Nephron (organoid): ENCODE results near the gene DPH3.

Experiments
- H3K27ac Mint-ChIP-seq, 3 experiments: 2 replicates each; pipeline ENCODE4 v1.8.0; 2020; ENCODE audit warnings: mixed read lengths in 3 of 3, mild to moderate bottlenecking in 2 of 3, moderate library complexity in 1 of 3
- H3K27me3 Mint-ChIP-seq: 2 replicates; pipeline ENCODE4 v1.8.0; 2021; ENCODE audit warnings: low read depth, mild to moderate bottlenecking, moderate library complexity, mixed read lengths
- H3K36me3 Mint-ChIP-seq: 2 replicates; pipeline ENCODE4 v1.8.0; 2020; ENCODE audit warnings: low read depth, mixed read lengths
- H3K4me1 Mint-ChIP-seq: 2 replicates; pipeline ENCODE4 v1.8.0; 2020; ENCODE audit warnings: mixed read lengths
- H3K4me3 Mint-ChIP-seq, 3 experiments: 2 replicates each; pipeline ENCODE4 v1.8.0; 2020; ENCODE audit warnings: mild to moderate bottlenecking in 3 of 3, mixed read lengths in 3 of 3, moderate library complexity in 2 of 3
- H3K9me3 Mint-ChIP-seq: 2 replicates; pipeline ENCODE4 v1.8.0; 2020; ENCODE audit warnings: mixed read lengths
- TF ChIP-seq, protein P1 (sequence below), 3 experiments: fragments of 200-600 bp; sonication (generic); IDR thresholded peaks; one replicate each; pipeline ENCODE4 v1.5.0; 2021; ENCODE audit warnings: antibody characterized with exemption in 3 of 3; ENCODE audit not compliant: unreplicated experiment in 3 of 3

DPH3 gene

DNA sequence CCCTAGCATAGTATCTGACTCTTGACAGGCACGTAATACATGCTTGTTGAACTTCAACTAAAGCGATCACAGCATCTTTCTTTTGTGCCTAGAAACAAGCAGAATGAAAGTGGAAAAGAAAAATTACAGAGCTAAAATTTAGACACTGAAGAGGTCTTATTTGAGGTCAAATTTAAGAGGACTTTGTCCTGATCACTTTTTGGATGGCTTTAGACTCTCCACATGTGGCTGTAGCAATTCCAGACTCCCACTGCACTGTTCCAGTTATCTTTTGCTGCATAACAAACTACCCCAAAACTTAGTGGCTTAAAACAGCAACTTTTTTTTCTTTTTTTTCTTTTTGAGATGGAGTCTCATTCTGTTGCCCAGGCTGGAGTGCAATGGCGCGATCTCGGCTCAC is 23.5 kb downstream of the DPH3 start:
- TF ChIP-seq, protein P1, sequence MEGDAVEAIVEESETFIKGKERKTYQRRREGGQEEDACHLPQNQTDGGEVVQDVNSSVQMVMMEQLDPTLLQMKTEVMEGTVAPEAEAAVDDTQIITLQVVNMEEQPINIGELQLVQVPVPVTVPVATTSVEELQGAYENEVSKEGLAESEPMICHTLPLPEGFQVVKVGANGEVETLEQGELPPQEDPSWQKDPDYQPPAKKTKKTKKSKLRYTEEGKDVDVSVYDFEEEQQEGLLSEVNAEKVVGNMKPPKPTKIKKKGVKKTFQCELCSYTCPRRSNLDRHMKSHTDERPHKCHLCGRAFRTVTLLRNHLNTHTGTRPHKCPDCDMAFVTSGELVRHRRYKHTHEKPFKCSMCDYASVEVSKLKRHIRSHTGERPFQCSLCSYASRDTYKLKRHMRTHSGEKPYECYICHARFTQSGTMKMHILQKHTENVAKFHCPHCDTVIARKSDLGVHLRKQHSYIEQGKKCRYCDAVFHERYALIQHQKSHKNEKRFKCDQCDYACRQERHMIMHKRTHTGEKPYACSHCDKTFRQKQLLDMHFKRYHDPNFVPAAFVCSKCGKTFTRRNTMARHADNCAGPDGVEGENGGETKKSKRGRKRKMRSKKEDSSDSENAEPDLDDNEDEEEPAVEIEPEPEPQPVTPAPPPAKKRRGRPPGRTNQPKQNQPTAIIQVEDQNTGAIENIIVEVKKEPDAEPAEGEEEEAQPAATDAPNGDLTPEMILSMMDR (IDR thresholded peaks at IDR 0.05; ENCODE audit: unreplicated experiment in 3 of 3): no peak
- Mint-ChIP-seq H3K9me3 (no peaks in the 10 kb centered on the region), H3K27ac (no peak overlapping the region), H3K4me3 (no peak overlapping the region), H3K4me1 (no peaks in the 10 kb centered on the region), H3K27me3 (peaks cover 15% of the 10 kb centered on the region), H3K36me3 (no peaks in the 10 kb centered on the region)

DNA sequence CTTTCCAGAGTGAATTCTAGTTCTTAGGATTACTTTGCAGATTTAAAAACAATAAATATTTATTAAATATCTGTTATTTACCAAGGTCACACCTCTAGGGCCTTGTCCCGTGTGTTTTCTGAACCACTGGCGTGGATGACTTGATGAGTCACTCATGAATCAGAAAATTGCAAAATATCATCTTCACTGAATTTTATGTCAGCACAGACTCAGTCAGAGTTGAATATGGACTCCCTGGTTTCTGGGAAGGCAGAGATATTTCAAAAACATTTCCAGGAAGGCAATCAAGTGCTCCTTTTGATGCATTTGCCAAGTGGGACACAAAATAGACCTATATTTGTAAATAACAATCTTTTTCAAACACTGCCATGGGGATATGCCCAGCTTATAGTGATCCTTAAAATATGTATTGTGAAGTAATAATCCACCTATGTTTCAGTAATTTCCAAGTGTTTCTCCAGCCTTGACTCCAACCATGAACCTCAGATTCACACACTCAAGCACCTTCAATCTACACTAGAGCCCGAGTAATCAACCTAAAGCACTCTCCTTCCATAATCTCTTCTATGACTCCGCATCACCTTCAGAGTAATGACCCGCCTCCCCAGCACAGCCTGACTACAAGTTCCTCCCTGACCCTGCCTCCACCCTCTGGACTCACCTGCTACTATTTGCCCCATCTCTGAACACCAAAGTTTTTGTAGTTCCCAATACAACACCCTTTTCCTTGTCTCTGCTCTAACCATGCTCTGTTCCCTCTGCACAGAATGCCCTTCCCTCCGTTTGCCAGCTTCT is 24.3 kb downstream of the DPH3 start:
- H3K36me3 Mint-ChIP-seq: no peaks in the 10 kb centered on the region
- no peaks in the 10 kb centered on the region for H3K9me3 Mint-ChIP-seq
- no peak overlapping the region for H3K4me3 Mint-ChIP-seq
- H3K27me3 Mint-ChIP-seq: peaks cover 15% of the 10 kb centered on the region
- no peak overlapping the region for H3K27ac Mint-ChIP-seq
- TF ChIP-seq, protein P1 (IDR thresholded peaks at IDR 0.05; ENCODE audit: unreplicated experiment in 3 of 3): no peak
- no peaks in the 10 kb centered on the region for H3K4me1 Mint-ChIP-seq

DNA sequence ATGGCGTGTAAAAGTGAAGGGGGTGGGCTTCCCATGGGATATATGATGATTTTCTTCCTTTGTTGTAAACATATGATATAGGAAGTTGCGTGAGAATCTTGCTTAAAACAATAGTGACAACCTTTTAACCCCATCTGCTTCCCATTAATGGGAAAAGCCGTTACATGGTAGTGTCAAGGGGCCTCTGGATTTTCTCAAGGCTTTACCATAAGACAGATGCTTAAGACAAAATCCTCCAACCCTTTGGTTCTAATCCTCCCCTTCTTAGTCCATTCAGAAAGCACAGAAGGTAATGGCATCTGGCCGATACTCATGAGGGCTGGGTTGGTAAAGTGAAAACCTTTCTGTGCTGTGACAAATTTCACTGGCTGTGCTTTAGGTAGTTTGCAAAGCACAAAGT is 25.0 kb downstream of the DPH3 start:
- no peaks in the 10 kb centered on the region for H3K36me3 Mint-ChIP-seq
- H3K27ac Mint-ChIP-seq: no peak overlapping the region
- no peak overlapping the region for H3K4me3 Mint-ChIP-seq
- TF ChIP-seq, protein P1 (IDR thresholded peaks at IDR 0.05; ENCODE audit: unreplicated experiment in 3 of 3): no peak
- no peaks in the 10 kb centered on the region for H3K9me3 Mint-ChIP-seq
- peaks cover 15% of the 10 kb centered on the region for H3K27me3 Mint-ChIP-seq
- no peaks in the 10 kb centered on the region for H3K4me1 Mint-ChIP-seq

DNA sequence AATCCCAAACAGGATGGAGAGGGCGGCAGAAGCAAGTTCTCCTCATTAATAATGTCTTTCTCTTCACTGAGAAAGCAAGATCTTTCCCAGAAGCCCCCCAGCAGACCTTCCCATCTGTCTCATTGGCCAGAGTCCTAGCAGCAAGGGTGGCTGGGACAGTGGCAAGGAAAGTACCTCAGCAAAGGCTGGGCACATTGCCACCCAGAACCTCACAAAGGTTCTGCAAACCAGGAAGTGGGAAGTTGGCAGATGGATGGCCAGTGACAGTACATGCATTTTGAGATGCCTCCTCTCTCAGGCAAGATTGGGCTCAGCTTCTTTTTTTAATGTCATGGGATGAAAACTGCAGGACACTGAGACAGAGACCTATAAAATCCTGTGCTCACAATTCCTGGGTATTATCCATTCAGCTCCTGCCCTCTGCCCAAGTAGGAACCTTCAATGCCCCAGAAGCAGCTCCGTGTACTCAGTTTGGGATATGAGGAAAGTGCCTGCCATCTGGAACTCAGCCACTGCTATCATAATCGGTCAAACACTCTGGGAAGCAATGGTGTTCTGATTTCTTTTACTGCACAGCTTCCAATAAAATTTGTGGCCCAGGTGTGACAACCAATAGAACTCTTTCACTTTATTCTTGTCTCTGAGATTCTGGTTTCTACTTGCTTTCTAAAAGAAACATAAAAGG is 25.5 kb downstream of the DPH3 start:
- no peak overlapping the region for H3K27ac Mint-ChIP-seq
- no peaks in the 10 kb centered on the region for H3K4me1 Mint-ChIP-seq
- no peak overlapping the region for H3K4me3 Mint-ChIP-seq
- peaks cover 20% of the 10 kb centered on the region for H3K27me3 Mint-ChIP-seq
- TF ChIP-seq, protein P1 (IDR thresholded peaks at IDR 0.05; ENCODE audit: unreplicated experiment in 3 of 3): no peak
- H3K9me3 Mint-ChIP-seq: no peaks in the 10 kb centered on the region
- no peaks in the 10 kb centered on the region for H3K36me3 Mint-ChIP-seq

DNA sequence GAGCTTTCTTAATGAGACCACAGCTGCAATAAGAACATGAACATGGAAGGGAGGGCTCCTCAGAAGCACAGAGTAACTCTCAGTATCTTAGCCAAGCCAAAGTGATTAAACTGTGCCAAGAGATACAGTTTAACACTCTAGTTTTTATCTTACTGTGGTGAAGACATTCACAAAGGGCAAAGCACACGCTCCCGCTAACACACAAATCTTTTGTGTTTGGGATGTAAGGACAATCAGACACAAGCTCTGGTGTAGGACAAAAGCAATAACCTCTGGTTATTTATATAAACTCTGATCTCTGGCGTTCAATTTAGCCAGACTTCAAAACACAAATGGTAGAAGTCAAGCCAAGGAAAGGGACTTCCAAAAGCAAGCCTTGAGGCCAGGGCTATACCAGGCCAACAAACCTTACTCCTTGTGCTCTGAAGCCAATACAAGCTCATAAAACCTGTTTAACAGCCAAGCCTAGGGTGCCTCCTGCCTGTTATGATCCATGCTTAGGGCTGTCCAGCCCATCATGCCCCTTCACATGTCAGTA is 27.8 kb downstream of the DPH3 start:
- Mint-ChIP-seq H3K36me3 (no peaks in the 10 kb centered on the region), H3K27me3 (peaks cover 8% of the 10 kb centered on the region), H3K4me1 (no peaks in the 10 kb centered on the region), H3K27ac (no peak overlapping the region), H3K4me3 (no peak overlapping the region), H3K9me3 (no peaks in the 10 kb centered on the region)
- TF ChIP-seq, protein P1 (IDR thresholded peaks at IDR 0.05; ENCODE audit: unreplicated experiment in 3 of 3): no peak
